Heart right ventricle (tissue), 16 donors: Measurements from ENCODE around the gene CST6. TPM values are rescaled to one million over a fixed set of nuclear protein-coding genes. Genes with fewer than 3 reads are reported as not detected.
A peak's percentile ranks its signal among the peaks of the same experiment; 100 is the strongest.

ENCODE experiments used
- ATAC-seq, 8 donors: fragments of 200-7000 bp; cut with Tn5 transposase; one replicate each; pipeline ENCODE4 v1.9.1; 2020; ENCODE audit warnings: mild to moderate bottlenecking in 8 of 8, moderate library complexity in 8 of 8, moderate number of reproducible peaks in 1 of 8
- DNase-seq, 2 donors: peaks; one replicate each; pipeline ENCODE4 v3.0.0-alpha.2; 2020
- H3K27ac ChIP-seq, 10 donors: fragments of 200-600 bp; sonication (generic) in 2 of 10; one replicate each; pipeline versions ENCODE4 v1.5.0 to v1.8.0; 2020 to 2022; ENCODE audit warnings: mild to moderate bottlenecking in 3 of 10
- H3K27me3 ChIP-seq, 7 donors: fragments of 200-600 bp; one replicate each; pipeline ENCODE4 v1.8.0; 2021 to 2022; ENCODE audit warnings: mild to moderate bottlenecking in 2 of 7
- H3K36me3 ChIP-seq, 9 donors: fragments of 200-600 bp; sonication (generic) in 1 of 9; one replicate each; pipeline versions ENCODE4 v1.5.0 to v1.8.0; 2020 to 2022; ENCODE audit warnings: mild to moderate bottlenecking in 2 of 9
- H3K4me1 ChIP-seq, 9 donors: fragments of 200-600 bp; sonication (generic) in 1 of 9; one replicate each; pipeline versions ENCODE4 v1.5.0 to v1.8.0; 2020 to 2022; ENCODE audit warnings: mild to moderate bottlenecking in 4 of 9
- H3K4me3 ChIP-seq, 10 donors: fragments of 200-600 bp; sonication (generic) in 2 of 10; one replicate each; pipeline versions ENCODE4 v1.5.0 to v1.8.0; 2020 to 2022; ENCODE audit warnings: mild to moderate bottlenecking in 7 of 10, moderate library complexity in 2 of 10
- H3K9me3 ChIP-seq, 11 donors: fragments of 200-600 bp in 10 of 11; sonication (generic) in 2 of 11; one replicate each; pipeline versions ENCODE4 v1.5.0 to v1.8.0; 2013 to 2022; ENCODE audit warnings: mild to moderate bottlenecking in 2 of 11, control low read depth in 1 of 11, moderate library complexity in 1 of 11
- WGBS, 2 donors: extraction: QIAGEN DNeasy Blood & Tissue Kit; methylation state at CpG; one replicate each; pipeline ENCODE4 v1.1.7; 2013; ENCODE audit warnings: inconsistent platforms in 1 of 2; 5-methylcytosine and 5-hydroxymethylcytosine counted together
- intact Hi-C, 10 donors: fragments of 100-400 bp; cut with DNase I; formaldehyde crosslinking; loops; one replicate each; pipeline versions ENCODE4 v1.11.1 to v1.14.2; 2022
- polyA plus RNA-seq, 2 donors: library from polyadenylated mRNA; stranded (reverse); fragments of 200-250 nt; gene quantifications; one replicate each; pipeline ENCODE4 v1.2.3, GENCODE V29; 2013
- total RNA-seq, 10 donors: library from RNA; stranded (reverse); fragmentation: NEBNext Ultra II Directional in 3 of 10; extraction: Animal tissue kit (Norgen Biotek cat#: 25700) in 3 of 10; gene quantifications; one replicate each; pipeline versions ENCODE4 v1.2.1 to v1.2.4, GENCODE V29; 2021 to 2023
- TF ChIP-seq, protein P1 (sequence below), 9 donors: fragments of 200-600 bp; sonication (generic) in 2 of 9; IDR thresholded peaks; one replicate each; pipeline versions ENCODE4 v1.5.0 to v1.8.0; 2021 to 2022; ENCODE audit warnings: antibody characterized with exemption in 9 of 9, mild to moderate bottlenecking in 5 of 9, moderate library complexity in 1 of 9
- donor health status: Arrhythmogenic right ventricular cardiomyopathy.
- donor health status: ischemic (EF 13 %, LVEDD 7.1; RV severe dilation, severe dysfunction).
- donor health status: healthy with polysubstance abuse.
- donor health status: DM: no; HTN: yes; CAD: no.
- donor health status: DM: no; HTN: no; CAD: no.
- donor health status: ischemic (EF 25% LVEDD 6.9; RV normal size, moderate dysfunction).
- donor health status: ischemic (EF 25% LVEDD 5.7; RV mildly dilated, moderate dysfunction).
- donor health status: healthy.
- donor health status: DM: yes; HTN: yes; CAD: no.
- donor health status: Ischemic cardiomyopathy.
- donor health status: ischemic (EF 35%, LVEDD 5.7; RV mildly dilated, moderate dysfunction).
- donor health status: nonischemic (EF 11% LVEDD 7.7; RV severe dilation, severe dysfunction).
- donor health status: DM: yes; HTN: yes; CAD: no.
- donor health status: PGD.
- donor health status: ischemic (EF 29% LVEDD 5.4; RV normal size, mild dysfunction).
- donor health status: nonischemic (EF 23%, LVEDD 6.1; RV moderate dilation, normal function).

The CST6 gene
- total and polyA plus RNA-seq, 12 donors = 0.35 to 2.6 (median 0.44) TPM; not detected in 7

DNA sequence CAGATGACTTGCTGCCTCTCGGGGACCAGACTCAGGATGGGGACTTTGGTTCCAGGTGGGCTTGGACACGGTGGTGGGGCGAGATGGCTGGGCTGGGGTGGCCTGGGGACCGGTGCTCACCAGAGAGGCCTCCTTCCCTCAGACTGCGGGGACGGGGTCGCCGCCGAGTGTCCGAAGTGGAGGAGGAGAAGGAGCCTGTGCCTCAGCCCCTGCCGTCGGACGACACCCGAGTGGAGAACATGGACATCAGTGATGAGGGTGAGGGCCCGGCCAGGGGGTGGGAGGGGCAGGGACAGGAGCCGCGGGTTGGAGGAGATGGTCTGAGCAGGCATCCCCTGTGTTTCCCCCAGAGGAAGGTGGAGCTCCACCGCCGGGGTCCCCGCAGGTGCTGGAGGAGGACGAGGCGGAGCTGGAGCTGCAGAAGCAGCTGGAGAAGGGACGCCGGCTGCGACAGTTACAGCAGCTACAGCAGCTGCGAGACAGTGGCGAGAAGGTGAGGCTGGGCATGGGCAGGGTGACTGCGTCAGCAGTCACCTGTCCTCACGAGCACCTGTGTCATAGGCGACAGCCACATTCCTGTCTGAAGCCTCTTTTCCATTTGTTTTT is 44.4 kb upstream of the CST6 start:
- H3K9me3 ChIP-seq = no peaks in the 10 kb centered on the region
- intact Hi-C loops = no loop called here
- ATAC-seq (no peak), DNase-seq (no peak)
- TF ChIP-seq, protein P1, sequence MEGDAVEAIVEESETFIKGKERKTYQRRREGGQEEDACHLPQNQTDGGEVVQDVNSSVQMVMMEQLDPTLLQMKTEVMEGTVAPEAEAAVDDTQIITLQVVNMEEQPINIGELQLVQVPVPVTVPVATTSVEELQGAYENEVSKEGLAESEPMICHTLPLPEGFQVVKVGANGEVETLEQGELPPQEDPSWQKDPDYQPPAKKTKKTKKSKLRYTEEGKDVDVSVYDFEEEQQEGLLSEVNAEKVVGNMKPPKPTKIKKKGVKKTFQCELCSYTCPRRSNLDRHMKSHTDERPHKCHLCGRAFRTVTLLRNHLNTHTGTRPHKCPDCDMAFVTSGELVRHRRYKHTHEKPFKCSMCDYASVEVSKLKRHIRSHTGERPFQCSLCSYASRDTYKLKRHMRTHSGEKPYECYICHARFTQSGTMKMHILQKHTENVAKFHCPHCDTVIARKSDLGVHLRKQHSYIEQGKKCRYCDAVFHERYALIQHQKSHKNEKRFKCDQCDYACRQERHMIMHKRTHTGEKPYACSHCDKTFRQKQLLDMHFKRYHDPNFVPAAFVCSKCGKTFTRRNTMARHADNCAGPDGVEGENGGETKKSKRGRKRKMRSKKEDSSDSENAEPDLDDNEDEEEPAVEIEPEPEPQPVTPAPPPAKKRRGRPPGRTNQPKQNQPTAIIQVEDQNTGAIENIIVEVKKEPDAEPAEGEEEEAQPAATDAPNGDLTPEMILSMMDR (IDR thresholded peaks at IDR 0.05) = no peak
- no peaks in the 10 kb centered on the region for H3K27me3 ChIP-seq
- peaks cover 6 to 22% (median 19%) of the 10 kb centered on the region in 9 donors for H3K4me1 ChIP-seq
- no peak overlapping the region for H3K4me3 ChIP-seq
- H3K36me3 ChIP-seq = peaks cover 9 to 82% (median 57%) of the 10 kb centered on the region in 9 donors
- 94% methylated on average over 30 of the region's 30 CpGs for WGBS, 2 donors
- no peak overlapping the region for H3K27ac ChIP-seq

DNA sequence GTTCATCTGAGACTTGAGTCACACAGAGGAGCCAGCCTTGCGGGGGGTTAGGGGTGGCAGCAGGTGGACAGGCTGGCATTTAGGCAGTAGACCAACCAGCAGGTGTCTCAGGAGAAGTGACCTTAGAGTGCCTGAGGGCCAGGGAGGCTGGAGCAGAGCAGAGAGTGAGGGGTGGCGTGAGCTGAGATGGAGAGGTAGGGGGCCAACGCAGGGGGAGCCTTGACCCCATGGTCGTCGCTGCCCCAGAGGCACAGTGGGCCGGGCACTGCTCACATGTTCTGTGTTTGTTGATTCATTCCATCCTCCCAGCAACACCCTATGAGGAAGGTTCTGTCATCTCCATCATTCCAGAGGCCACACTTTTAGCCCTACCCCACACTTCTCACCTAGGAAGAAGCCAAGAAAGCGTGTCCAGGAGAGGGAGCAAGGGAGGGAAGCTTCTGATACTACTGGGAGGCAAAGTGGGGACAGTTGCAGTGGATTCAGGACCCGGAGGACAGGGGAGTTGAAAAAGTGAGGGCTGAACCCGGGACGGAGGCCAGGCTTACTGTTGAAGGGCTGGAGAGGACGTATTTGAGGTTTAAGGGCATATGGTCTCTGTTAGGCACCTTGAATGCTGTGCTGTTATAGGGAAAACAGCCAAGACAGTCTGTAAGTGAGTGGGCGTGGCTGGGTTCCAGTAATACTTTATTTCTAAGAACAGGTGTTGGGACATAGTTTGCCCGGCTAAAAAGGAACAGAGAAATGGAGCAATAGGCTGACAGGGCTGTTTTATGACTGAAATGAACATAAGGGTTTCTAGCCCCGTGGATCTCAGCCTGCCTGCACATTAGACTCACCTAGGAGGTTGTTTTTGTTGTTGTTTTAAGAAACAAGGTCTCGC is 43.0 kb upstream of the CST6 start:
- Histone ChIP-seq H3K27me3 (no peaks in the 10 kb centered on the region), H3K9me3 (no peaks in the 10 kb centered on the region), H3K4me3 (no peak overlapping the region), H3K36me3 (peaks cover 9 to 91% (median 57%) of the 10 kb centered on the region in 9 donors), H3K27ac (peak overlapping the region in 1 of 10 donors; percentile 73), H3K4me1 (peaks cover 0 to 8% (median 5%) of the 10 kb centered on the region in 9 donors)
- TF ChIP-seq, protein P1 (IDR thresholded peaks at IDR 0.05) = no peak
- DNase-seq = no peak
- WGBS, 2 donors = 84 to 86% methylated on average over 15 of the region's 15 CpGs
- peak in 1 of 8 donors; percentile 18 for ATAC-seq
- intact Hi-C loops = no loop called here

DNA sequence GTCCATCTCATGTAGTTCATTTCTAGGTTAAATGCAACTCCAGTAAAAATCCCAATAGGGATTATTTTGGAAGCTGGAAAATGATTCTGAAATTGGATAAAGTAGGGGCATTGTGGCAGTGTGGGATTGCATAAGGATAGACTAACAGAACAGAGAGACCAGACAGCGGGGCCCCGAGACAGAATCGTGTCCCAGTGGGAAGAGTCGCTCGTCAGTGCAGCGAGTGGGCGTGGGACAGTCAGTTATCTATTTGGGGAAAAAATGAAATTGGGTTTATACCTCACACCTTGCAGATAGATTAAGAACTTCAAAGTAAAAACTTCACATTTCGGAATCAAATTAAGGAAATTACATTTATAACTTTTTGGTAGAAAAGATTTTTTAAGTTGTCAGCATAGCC is 39.7 kb upstream of the CST6 start:
- H3K9me3 ChIP-seq = no peaks in the 10 kb centered on the region
- WGBS, 2 donors = 94 to 95% methylated on average over 8 of the region's 8 CpGs
- H3K36me3 ChIP-seq = peaks cover 4 to 86% (median 34%) of the 10 kb centered on the region in 9 donors
- ATAC-seq (no peak), DNase-seq (no peak)
- H3K27me3 ChIP-seq = no peaks in the 10 kb centered on the region
- TF ChIP-seq, protein P1 (IDR thresholded peaks at IDR 0.05) = no peak
- peaks cover 0 to 4% (median 0%) of the 10 kb centered on the region in 9 donors for H3K4me1 ChIP-seq
- intact Hi-C loops = no loop called here
- no peak overlapping the region for H3K4me3 ChIP-seq
- H3K27ac ChIP-seq = no peak overlapping the region

DNA sequence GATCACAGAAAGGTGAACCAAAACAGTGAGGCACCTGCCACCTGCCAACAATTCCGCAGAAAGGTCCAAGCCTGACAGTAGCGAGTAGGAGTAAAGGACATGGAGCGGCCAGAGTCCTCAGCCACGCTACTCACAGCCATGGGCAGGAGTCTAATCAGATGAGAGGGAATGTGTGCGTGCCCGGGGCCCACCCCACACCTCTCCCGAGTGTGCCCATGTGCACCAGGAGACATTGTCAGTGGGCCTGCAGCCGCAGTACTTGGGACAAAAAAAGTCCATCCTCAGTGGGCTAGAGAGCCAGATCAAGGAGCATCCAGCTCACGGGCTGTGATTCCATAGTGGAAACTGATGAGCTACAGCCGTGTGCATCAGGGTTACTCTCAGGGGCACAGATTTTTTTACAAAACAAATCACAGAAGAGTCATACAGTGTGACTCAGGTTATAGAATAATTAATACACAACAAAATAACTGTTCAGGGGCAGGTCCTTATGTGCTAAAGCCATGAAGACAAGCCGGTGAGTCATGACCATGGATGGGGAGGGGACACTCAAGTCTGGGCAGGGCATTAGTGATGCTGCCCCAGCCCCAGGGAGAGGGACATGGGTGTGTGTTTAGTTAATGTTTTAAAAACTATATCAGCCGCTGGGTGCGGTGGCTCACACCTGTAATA is 38.2 kb upstream of the CST6 start:
- ATAC-seq (no peak), DNase-seq (no peak)
- Histone ChIP-seq H3K27ac (no peak overlapping the region), H3K9me3 (no peaks in the 10 kb centered on the region), H3K27me3 (no peaks in the 10 kb centered on the region), H3K4me1 (peaks cover 0 to 2% (median 0%) of the 10 kb centered on the region in 9 donors), H3K36me3 (peaks cover 0 to 86% (median 35%) of the 10 kb centered on the region in 9 donors), H3K4me3 (no peak overlapping the region)
- TF ChIP-seq, protein P1 (IDR thresholded peaks at IDR 0.05) = no peak
- intact Hi-C loops = no loop called here
- 93 to 94% methylated on average over 13 of the region's 13 CpGs for WGBS, 2 donors
